Epithelial cell of esophagus (primary cell): ENCODE measurements around the gene SLC10A3.
A peak's percentile ranks its signal among the peaks of the same experiment; 100 is the strongest.

Experiments used
- DNase-seq: peaks from one replicate; pipeline ENCODE4 v3.0.0; 2010; ENCODE audit warnings: low read depth
- H3K4me3 ChIP-seq: 2 replicates; pipeline ENCODE4 v1.5.1; 2011; ENCODE audit warnings: mild to moderate bottlenecking, low read length, control low read depth
- CTCF ChIP-seq: IDR thresholded peaks from 2 replicates; pipeline ENCODE4 v1.5.1; 2011; ENCODE audit warnings: low read depth, mild to moderate bottlenecking, low read length, control low read depth, inconsistent platforms; ENCODE audit not compliant: insufficient read depth; ENCODE audit errors: missing control alignments

The SLC10A3 gene

GRCh38 chrX:154530286-154530685 lies 39.9 kb upstream of the SLC10A3 start:
- H3K4me3 ChIP-seq: no peak overlapping the region
- no peak for TF ChIP-seq CTCF
- no peak for DNase-seq

GRCh38 chrX:154529206-154529612 lies 38.8 kb upstream of the SLC10A3 start:
- TF ChIP-seq CTCF: no peak
- DNase-seq: no peak
- H3K4me3 ChIP-seq: no peak overlapping the region

DNA sequence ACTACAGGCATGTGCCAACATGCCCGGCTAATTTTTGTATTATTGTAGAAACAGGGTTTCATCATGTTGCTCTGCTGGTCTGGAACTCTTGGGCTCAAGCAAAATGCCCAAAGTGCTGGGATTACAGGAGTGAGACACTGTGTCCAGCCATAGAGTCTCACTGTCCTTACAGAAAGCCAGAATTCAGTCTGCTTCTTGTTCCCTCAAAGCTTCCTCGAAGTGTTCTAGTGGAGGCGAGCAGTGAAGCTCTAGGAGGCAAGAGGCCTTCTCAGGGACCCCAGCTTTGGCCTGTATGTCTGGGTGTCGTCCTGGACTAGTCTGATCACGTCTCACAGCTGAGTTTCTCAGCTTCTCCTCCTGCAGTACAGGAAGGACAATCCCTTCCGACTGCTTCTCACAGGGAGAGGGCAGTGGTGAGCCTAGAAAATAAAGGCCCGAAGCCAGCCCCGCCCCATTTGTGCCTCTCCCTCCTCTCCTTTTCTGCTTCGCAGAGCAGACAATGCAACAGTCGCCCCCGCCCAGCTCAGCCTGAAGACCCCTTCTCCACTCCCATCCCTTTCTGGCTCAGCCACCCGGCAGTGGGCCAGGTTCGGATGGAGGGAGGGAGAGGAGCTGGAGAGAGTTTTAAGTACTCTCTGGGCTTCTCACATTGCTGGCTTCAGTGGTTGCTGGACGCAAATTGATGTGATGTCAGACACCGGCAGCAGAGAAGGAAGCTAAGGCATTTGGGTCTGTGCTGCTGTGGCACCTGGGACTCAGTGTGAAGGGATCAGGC lies 36.7 kb upstream of the SLC10A3 start:
- DNase-seq: peak; percentile 77
- peak; percentile 56 for TF ChIP-seq CTCF

GRCh38 chrX:154525606-154526490 lies 35.4 kb upstream of the SLC10A3 start:
- peak; percentile 62 for DNase-seq
- TF ChIP-seq CTCF: no peak
- no peak overlapping the region for H3K4me3 ChIP-seq

More for the DNA sequence above, 36.7 kb upstream of the SLC10A3 start:
- peak overlapping the region; percentile 23 for H3K4me3 ChIP-seq

DNA sequence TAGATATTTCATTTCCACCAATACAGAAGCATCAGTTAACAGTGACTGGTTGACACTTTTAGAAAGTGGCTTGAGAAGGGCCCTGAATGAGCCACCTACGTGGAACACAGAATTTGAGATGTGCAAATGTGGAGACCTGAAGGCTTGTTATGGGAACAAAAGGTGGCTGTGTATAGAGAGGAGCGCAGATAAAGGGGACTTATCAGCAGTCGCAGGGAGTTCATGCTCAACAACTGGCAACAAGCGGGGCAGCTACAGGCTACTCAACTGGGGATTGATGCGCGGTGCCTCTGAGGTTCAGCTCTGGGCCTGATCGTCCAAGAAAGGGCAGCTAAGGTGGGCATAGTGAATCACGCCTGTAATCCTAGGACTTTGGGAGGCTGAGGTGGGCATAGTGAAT lies 29.0 kb upstream of the SLC10A3 start:
- no peak overlapping the region for H3K4me3 ChIP-seq
- DNase-seq: no peak
- no peak for TF ChIP-seq CTCF

- no peak overlapping the region for H3K4me3 ChIP-seq
- no peak for DNase-seq
- no peak for TF ChIP-seq CTCF
These were observed 26.8 kb upstream of the SLC10A3 start for GRCh38 chrX:154517101-154517781.
